Measurements from ENCODE around the gene E2F3.

DNA sequence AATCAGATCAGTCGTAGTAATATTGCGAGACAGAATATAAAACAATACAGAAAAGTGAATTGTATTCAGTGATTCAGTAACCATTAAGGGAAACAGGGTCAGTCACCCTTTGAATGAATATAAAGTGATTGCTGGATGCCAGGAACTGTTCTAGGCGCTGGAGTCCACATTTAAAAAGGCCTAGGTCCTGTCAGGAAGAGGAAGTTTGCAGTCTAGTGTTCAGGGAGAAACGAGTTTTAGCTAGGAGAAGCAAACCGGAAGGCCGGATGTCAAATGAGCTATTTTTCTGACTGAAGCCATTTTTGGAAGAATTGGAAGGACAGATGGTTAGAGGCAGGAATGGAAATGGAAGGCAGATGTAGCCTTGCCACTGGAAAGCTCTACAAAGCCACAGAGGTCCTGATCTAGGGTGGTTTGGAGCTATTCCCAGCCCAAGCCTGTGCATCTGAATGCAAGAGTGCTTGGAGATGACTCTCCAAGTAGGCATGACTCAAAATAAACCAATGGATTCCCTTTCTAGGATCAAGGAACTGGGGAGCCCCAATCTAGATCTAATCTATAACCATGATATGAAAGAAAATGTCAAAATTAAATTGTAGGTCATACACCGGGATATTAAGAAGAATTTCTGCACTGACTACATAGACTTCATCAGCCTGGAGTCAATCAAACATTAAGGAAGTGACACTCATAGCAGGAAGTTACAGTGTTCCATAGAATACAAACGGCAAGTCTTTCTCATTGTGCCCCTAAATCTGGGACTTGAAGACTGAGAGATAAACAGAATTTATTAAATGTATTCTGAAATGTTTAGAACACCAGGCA lies 95.7 kb downstream of the E2F3 start:
- TF ChIP-seq, protein P1, sequence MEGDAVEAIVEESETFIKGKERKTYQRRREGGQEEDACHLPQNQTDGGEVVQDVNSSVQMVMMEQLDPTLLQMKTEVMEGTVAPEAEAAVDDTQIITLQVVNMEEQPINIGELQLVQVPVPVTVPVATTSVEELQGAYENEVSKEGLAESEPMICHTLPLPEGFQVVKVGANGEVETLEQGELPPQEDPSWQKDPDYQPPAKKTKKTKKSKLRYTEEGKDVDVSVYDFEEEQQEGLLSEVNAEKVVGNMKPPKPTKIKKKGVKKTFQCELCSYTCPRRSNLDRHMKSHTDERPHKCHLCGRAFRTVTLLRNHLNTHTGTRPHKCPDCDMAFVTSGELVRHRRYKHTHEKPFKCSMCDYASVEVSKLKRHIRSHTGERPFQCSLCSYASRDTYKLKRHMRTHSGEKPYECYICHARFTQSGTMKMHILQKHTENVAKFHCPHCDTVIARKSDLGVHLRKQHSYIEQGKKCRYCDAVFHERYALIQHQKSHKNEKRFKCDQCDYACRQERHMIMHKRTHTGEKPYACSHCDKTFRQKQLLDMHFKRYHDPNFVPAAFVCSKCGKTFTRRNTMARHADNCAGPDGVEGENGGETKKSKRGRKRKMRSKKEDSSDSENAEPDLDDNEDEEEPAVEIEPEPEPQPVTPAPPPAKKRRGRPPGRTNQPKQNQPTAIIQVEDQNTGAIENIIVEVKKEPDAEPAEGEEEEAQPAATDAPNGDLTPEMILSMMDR (IDR thresholded peaks at IDR 0.05), result no peak
- no peak for TF ChIP-seq EP300 (IDR thresholded peaks at IDR 0.05)
- TF ChIP-seq POLR2A (IDR thresholded peaks at IDR 0.05), result no peak
